Measurements from ENCODE around the gene HIPK3. TPM values are rescaled to one million over a fixed set of nuclear protein-coding genes. Genes with fewer than 3 reads are reported as not detected.

Gene HIPK3
- total RNA-seq, 1 experiment from 2014 or later: 68.5 TPM

DNA sequence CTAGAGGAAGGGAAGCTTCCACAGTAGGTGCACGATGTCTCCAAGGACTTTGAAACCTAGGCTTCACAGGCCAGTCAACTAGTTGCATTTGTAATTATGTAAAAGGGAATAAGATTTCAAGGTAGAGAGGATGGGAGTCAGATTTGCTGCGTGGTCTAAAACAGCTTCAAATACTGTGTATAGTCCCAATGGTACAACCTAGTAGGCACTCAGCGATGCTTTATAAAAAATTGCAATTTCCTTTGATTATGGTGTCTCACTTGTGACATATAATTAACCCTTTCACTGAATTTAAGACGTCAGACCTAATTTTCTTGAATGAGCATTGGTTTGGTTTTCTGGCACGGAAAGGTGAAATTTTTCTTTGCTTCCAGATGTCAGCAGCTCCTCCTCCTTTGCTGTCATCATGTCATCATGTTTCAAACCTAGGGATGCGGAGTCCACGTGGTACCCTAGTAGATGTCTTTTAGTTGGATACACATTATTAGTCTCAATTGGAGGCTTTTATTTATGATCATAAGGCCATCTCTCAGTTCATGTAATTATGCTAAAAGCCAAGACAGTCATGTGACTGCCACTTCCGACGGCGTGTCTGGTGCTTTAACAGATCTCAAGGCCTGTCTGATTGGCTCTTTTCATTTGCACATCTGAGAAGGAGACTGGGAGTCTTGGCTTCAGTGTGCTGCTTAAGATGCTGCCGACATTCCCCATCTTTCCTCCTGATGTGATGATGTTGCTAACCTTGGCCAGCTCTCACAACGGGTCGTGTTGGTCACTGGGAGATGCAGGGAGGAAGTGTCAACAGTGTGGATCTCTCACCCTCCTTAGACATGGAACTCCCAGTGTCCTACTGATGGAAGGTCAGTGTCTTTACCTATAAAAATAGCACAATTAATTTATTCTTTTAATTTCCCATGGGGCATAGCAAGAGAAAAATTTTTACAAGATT is 134.0 kb downstream of the HIPK3 start:
- Mint-ChIP-seq H3K4me1 (ENCODE audit: low read depth, unreplicated experiment) (no peaks in the 10 kb centered on the region), H3K27me3 (ENCODE audit: insufficient read depth, unreplicated experiment) (peaks cover 5% of the 10 kb centered on the region), H3K4me3 (ENCODE audit: unreplicated experiment) (no peak overlapping the region), H3K36me3 (ENCODE audit: insufficient read depth, unreplicated experiment) (no peaks in the 10 kb centered on the region), H3K9me3 (ENCODE audit: unreplicated experiment) (no peaks in the 10 kb centered on the region), H3K27ac (ENCODE audit: unreplicated experiment) (no peak overlapping the region)
- Histone ChIP-seq H3K9me3 (no peaks in the 10 kb centered on the region), H3K27me3 (replicated peaks; ENCODE audit: control insufficient read depth, insufficient read depth, low read length) (no peaks in the 10 kb centered on the region; the same call in 1 of the 2 replicates), H3K4me1 (no peaks in the 10 kb centered on the region), H3K4me3 (ENCODE audit: low read depth, low read length) (no peak overlapping the region), H3K36me3 (ENCODE audit: control insufficient read depth, insufficient read depth, low read length) (no peaks in the 10 kb centered on the region)
- ChIA-PET CTCF (no interaction called here), POLR2A (no interaction called here)
- TF ChIP-seq CTCF (IDR thresholded peaks at IDR 0.05; ENCODE audit: insufficient read depth in 1 of 2, low read depth in 1 of 2, low read length in 1 of 2, severe bottlenecking in 1 of 2, unreplicated experiment in 1 of 2): no peak
- BruUV-seq (replicated peaks): no TSS peak
- no peak for DNase-seq
- intact Hi-C loops (cut with micrococcal nuclease; ENCODE audit: unreplicated experiment): no loop called here

- ChIA-PET POLR2A (no interaction called here), CTCF (no interaction called here)
- Histone ChIP-seq H3K4me1 (no peaks in the 10 kb centered on the region), H3K4me3 (ENCODE audit: low read depth, low read length) (no peak overlapping the region), H3K36me3 (ENCODE audit: control insufficient read depth, insufficient read depth, low read length) (no peaks in the 10 kb centered on the region), H3K9me3 (no peaks in the 10 kb centered on the region), H3K27me3 (replicated peaks; ENCODE audit: control insufficient read depth, insufficient read depth, low read length) (no peaks in the 10 kb centered on the region; the same call in 1 of the 2 replicates)
- H3K4me3 Mint-ChIP-seq (ENCODE audit: unreplicated experiment): no peak overlapping the region
- peaks cover 5% of the 10 kb centered on the region for H3K27me3 Mint-ChIP-seq (ENCODE audit: insufficient read depth, unreplicated experiment)
- H3K9me3 Mint-ChIP-seq (ENCODE audit: unreplicated experiment): no peaks in the 10 kb centered on the region
- no peaks in the 10 kb centered on the region for H3K4me1 Mint-ChIP-seq (ENCODE audit: low read depth, unreplicated experiment)
- no peak overlapping the region for H3K27ac Mint-ChIP-seq (ENCODE audit: unreplicated experiment)
- intact Hi-C loops (cut with micrococcal nuclease; ENCODE audit: unreplicated experiment): no loop called here
- TF ChIP-seq CTCF (IDR thresholded peaks at IDR 0.05; ENCODE audit: insufficient read depth in 1 of 2, low read depth in 1 of 2, low read length in 1 of 2, severe bottlenecking in 1 of 2, unreplicated experiment in 1 of 2): no peak
- DNase-seq: no peak
- H3K36me3 Mint-ChIP-seq (ENCODE audit: insufficient read depth, unreplicated experiment): no peaks in the 10 kb centered on the region
- BruUV-seq (replicated peaks): no TSS peak
Observed at GRCh38 chr11:33391893-33392251, 134.7 kb downstream of the HIPK3 start.

DNA sequence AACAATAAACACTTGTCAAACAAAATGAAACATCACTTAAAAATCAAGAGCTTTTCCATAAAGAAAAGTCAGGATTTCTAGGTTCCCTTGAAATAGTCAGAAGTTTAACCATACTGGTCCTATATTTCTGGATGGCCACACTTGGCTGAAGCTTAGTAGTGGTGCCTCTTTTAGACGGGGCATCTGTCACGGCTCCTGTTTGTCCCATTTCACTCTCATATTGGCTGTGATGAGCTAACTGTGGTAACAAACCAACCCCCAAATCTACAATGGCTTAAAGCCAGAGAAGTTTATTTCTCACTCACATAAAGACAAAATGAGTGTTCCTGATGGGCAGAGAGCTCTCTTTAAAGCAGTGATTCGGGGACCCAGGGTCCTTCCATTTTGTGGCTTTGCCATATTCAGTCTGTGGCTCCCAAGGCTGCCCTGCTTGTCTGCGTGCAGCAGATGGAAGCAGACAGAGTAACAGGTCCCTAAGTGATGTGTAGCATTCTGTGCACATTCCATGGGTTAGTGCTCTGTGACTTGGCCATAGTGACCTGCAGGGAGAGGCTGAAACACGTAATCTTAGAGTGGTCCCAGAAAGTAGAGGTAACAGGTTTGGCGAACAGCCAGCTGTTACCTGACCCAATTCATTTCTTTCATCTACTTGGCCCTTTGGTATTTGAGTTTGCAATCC is 137.4 kb downstream of the HIPK3 start:
- H3K4me1 Mint-ChIP-seq (ENCODE audit: low read depth, unreplicated experiment): no peaks in the 10 kb centered on the region
- H3K36me3 Mint-ChIP-seq (ENCODE audit: insufficient read depth, unreplicated experiment): no peaks in the 10 kb centered on the region
- H3K4me3 ChIP-seq (ENCODE audit: low read depth, low read length): no peak overlapping the region
- DNase-seq: no peak
- no peaks in the 10 kb centered on the region for H3K36me3 ChIP-seq (ENCODE audit: control insufficient read depth, insufficient read depth, low read length)
- no peak overlapping the region for H3K4me3 Mint-ChIP-seq (ENCODE audit: unreplicated experiment)
- H3K9me3 Mint-ChIP-seq (ENCODE audit: unreplicated experiment): no peaks in the 10 kb centered on the region
- H3K9me3 ChIP-seq: no peaks in the 10 kb centered on the region
- ChIA-PET CTCF (no interaction called here), POLR2A (no interaction called here)
- peaks cover 5% of the 10 kb centered on the region for H3K27me3 Mint-ChIP-seq (ENCODE audit: insufficient read depth, unreplicated experiment)
- intact Hi-C loops (cut with micrococcal nuclease; ENCODE audit: unreplicated experiment): no loop called here
- no peaks in the 10 kb centered on the region for H3K4me1 ChIP-seq
- H3K27me3 ChIP-seq (replicated peaks; ENCODE audit: control insufficient read depth, insufficient read depth, low read length): no peaks in the 10 kb centered on the region; the same call in 1 of the 2 replicates
- TF ChIP-seq CTCF (IDR thresholded peaks at IDR 0.05; ENCODE audit: insufficient read depth in 1 of 2, low read depth in 1 of 2, low read length in 1 of 2, severe bottlenecking in 1 of 2, unreplicated experiment in 1 of 2): no peak
- H3K27ac Mint-ChIP-seq (ENCODE audit: unreplicated experiment): no peak overlapping the region
- BruUV-seq (replicated peaks): no TSS peak

Measured in Caco-2 (cell line).